ENCODE results near the gene CDKN1C.

The CDKN1C gene

GRCh38 chr11:2923446-2924375 is 38.1 kb upstream of the CDKN1C start:
- no peak for DNase-seq (ENCODE audit: low read depth in 2 of 2)

- no peak for DNase-seq (ENCODE audit: low read depth in 2 of 2)
Observed at GRCh38 chr11:2922655-2923054, 37.1 kb upstream of the CDKN1C start.

DNA sequence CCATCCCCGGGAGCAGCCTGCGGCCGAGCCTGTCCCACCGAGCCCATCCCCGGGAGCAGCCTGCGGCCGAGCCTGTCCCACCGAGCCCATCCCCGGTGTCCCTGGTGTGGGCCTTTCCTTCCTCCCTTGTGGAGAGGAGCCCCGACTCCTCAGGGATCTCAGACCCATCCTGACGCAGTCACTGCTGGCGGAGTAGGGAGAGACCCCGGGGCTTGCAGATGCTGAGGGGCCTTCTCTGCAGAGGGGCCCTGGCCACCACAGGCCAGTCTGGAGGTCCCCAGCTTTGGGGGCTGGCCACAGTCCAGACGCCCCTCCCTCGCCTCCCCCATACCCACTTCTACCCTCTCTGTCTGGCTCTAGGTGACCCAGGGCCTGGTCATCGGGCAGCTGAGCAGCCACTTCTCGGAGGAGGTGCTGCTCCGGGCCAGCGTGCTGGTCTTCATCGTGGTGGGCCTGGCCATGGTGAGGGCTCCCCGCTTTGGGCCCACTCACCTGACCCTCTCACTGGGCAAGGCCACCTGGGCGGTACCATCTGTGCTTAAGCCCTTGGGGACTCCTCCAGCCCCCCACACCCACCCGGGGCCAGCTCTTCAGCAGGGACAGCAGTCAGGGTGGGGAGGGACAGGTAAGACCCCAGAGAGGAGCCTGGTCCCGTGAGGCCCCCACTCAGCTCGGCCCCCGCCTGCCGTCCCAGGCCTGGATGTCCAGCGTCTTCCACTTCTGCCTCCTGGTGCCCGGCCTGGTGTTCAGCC is 36.3 kb upstream of the CDKN1C start:
- no peak for DNase-seq (ENCODE audit: low read depth in 2 of 2)

DNA sequence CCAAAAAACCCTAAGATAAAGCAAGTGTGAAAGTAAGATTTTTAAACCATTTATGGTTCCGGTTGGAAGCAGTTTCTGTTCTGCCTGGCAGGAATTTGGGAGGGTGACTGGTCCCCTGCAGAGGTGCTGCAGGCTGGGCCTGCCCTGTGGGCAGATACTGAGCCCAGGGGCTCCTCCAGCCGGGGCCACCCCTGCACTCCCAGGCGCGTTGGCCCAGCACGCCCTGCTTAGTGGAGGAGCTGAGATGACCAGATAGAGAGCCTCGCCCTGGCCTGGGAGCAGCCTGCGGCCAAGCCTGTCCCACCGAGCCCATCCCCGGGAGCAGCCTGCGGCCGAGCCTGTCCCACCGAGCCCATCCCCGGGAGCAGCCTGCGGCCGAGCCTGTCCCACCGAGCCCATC is 35.7 kb upstream of the CDKN1C start:
- DNase-seq (ENCODE audit: low read depth in 2 of 2) = no peak

DNA sequence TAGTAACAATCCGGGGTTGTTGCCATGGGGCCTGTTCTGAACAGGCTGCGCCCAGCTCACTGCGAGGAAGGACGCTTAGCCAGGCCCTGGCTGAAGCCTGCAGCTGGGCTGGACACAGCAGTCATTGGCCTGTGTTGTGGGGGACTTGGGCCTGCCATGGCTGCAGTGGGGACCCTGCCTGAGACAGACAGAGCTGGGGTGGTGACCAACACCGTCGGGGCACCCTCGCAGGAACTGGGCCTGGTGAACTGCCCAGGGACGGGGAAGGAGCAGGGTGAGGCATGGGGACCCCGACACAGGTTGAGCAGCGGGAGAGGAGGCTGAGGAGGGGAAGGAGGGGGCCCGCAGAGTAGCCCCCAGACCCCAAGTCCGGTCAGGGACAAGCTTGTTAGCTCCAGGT is 34.8 kb upstream of the CDKN1C start:
- DNase-seq (ENCODE audit: low read depth in 2 of 2) = no peak

DNA sequence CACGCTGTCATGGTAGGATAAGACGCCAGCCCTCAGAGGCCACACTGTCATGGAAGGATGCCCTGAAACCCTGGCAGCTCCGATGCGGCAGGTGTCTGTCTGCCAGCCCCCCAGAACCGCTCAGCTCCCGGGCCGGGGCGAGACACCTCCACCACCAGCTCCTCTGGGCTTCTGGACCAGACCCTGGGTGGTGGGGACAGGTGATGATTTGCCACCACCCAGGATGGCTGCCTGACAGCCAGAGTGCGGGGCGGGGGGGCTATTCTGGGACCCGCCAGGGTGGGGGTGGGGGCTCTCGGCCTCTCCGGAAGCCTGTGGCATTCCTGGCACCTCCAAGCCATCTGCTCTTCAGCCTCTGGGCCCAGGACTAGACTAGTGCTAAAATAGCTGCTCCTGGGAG is 34.3 kb upstream of the CDKN1C start:
- DNase-seq (ENCODE audit: low read depth in 2 of 2) = no peak

GRCh38 chr11:2919188-2919587 is 33.6 kb upstream of the CDKN1C start:
- DNase-seq (ENCODE audit: low read depth in 2 of 2) = no peak

DNA sequence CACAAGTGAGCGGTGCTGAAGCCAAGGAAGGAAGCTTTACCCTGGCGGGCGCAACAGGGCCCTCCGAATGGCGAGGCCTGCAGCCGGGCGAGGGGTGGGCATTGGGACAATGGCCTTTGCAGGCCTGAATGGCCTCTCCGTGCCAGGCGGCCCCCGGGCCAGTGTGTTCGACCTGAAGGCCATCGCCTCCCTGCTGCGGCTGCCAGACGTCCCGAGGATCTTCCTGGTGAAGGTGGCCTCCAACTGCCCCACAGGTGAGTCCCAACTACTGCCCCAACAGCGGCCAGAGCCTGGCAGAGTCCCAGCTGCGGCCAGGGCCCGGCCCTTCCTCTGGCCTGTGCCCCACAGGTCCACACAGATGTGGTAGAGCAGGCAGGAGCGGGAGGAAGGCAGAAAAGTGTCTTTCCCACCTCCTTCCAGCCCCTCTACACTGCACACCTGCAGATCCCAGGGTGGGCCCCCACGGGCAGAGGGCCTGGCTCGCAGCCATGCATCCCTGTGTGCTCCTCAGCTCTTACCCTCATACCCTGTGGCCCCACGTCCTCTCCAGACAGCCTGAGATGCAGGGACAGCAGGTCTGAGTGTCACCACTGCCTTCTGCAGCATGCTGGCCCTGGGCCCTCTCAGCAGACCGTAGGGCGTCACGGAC is 32.4 kb upstream of the CDKN1C start:
- no peak for DNase-seq (ENCODE audit: low read depth in 2 of 2)

- no peak for DNase-seq (ENCODE audit: low read depth in 2 of 2)
Observed at GRCh38 chr11:2916892-2917645, 31.5 kb upstream of the CDKN1C start.

GRCh38 chr11:2916114-2916891 is 30.7 kb upstream of the CDKN1C start:
- no peak for DNase-seq (ENCODE audit: low read depth in 2 of 2)

- DNase-seq (ENCODE audit: low read depth in 2 of 2) = no peak
Observed at GRCh38 chr11:2915473-2915872, 29.9 kb upstream of the CDKN1C start.

GRCh38 chr11:2914455-2915195 is 29.1 kb upstream of the CDKN1C start:
- no peak for DNase-seq (ENCODE audit: low read depth in 2 of 2)

DNA sequence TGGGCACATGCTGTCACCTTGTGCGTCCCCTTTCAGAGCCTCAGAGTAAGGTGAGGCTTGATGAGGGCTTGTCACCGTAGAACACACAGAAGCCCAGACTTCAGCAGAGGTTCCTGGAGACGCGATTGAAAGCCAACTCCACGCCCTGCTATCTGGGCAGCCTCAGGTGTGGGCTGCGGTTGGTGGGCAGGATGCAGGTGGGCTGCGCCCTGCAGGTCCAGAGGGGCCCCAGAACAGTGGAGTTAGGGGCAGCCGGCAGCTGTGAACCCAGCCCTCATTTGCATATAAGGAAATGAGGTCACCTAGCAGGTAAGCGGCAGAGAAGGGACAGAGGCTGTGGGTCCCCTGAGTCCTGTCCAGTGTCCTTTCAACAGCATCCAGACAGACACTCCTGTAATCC is 28.2 kb upstream of the CDKN1C start:
- no peak for DNase-seq (ENCODE audit: low read depth in 2 of 2)

DNA sequence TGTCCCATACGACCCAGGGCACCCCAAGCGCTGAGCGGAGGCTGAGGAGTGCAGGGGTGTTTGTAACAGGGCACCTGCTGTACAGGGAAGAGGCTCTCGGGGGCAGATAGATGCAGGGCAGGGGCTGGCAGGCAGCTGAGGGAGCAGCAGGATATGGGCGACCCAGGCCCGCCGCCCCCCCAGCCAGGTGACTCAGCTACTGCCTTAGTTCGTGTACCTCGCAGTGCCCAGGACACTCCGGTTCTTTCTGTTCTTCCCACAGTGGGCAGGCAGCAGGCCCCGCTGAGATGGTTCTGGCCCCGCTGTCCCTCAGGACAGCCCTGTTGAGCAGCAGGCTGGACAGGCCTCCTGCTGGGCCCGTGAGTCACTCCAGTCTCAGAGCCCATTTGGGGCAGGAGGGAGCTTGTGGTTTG is 27.4 kb upstream of the CDKN1C start:
- DNase-seq (ENCODE audit: low read depth in 2 of 2) = no peak

DNA sequence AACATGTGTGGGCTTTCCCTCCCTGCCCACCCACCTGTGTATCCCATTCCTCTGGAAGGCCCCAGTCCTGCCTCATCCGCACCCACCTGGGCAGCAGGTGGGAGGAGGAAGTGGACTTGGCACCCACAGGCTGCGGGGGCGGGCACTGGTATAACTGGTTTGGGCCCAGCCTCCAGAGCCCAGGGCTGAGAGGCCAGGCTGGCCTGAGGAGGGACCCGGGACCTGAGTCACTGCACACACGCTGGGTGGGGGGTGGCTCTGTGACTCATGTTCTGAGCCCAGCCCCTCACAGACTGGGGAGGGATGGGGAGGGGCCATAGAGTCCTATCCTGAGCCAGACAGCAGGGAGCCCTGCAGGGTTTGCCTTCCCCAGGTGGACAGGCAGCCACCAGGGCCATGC is 26.9 kb upstream of the CDKN1C start:
- DNase-seq (ENCODE audit: low read depth in 2 of 2) = no peak

GRCh38 chr11:2911785-2912391 is 26.3 kb upstream of the CDKN1C start:
- DNase-seq (ENCODE audit: low read depth in 2 of 2) = no peak

DNA sequence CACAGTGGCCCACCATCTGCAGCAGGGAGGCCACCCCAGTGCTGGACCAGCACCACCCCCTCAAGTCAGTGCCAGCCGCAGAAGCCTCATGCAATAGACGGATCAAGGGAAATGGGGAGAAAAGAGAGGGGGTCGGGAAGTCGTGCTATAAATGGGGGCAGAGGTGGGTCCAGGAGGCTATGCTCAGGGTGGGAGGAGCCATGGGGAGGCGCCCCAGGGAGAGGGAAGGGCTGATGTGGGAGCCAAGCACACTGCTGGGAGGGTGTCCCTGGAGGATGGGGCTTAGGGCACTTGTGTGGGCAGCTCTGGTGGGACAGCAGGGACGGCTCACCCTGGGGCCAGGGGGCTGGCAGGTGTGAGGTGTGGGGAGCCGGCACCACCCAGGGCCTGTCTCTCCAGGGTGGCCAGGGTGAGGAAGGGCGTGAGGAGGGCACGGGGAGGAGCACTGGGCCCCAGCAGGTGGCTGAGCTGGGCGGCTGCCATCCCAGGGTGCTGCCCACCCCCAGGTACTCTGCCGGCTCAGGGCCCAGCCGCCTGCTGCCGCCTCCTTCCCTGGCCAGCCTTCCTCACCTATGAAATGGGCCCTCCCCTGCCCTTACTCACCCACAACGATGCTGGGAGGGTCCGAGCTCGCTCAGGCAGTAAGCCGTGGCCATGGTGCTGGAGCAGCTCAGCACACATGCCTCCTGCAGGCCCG is 25.7 kb upstream of the CDKN1C start:
- DNase-seq (ENCODE audit: low read depth in 2 of 2) = no peak

GRCh38 chr11:2910401-2910955 is 24.9 kb upstream of the CDKN1C start:
- no peak for DNase-seq (ENCODE audit: low read depth in 2 of 2)
